ENCODE data around the gene FADS2. TPM values are rescaled to one million over a fixed set of nuclear protein-coding genes. Genes with fewer than 3 reads are reported as not detected.

FADS2 gene
- total and polyA plus RNA-seq, 2 experiments from 2014 or later, result 317 to 356 TPM

- Histone ChIP-seq H4K20me1 (ENCODE audit: insufficient read depth, poor library complexity, severe bottlenecking) (no peaks in the 10 kb centered on the region), H3K27ac (no peak overlapping the region), H3K27me3 (no peaks in the 10 kb centered on the region), H3K79me2 (no peaks in the 10 kb centered on the region), H2AFZ (no peak overlapping the region), H3K4me2 (no peak overlapping the region), H3K4me3 (no peak overlapping the region), H3K9me3 (ENCODE audit: low read depth) (no peaks in the 10 kb centered on the region), H3K4me1 (ENCODE audit: insufficient read depth) (no peaks in the 10 kb centered on the region), H3K9me2 (replicated peaks; ENCODE audit: insufficient read depth) (no peaks in the 10 kb centered on the region), H3K36me3 (replicated peaks; ENCODE audit: insufficient read depth, low read depth) (no peaks in the 10 kb centered on the region)
- no peak for DNase-seq (ENCODE audit: low spot score)
- no peak for TF ChIP-seq EZH2phosphoT487 (IDR thresholded peaks at IDR 0.05; ENCODE audit: low read depth, severe bottlenecking, unreplicated experiment)
- TF ChIP-seq CTCF (IDR thresholded peaks at IDR 0.05; ENCODE audit: poor library complexity), result no peak
- TF ChIP-seq EZH2 (IDR thresholded peaks at IDR 0.05; ENCODE audit: borderline replicate concordance), result no peak
- WGBS (ENCODE audit: low lambda C conversion rate, missing lambda C conversion rate), result 83% methylated on average over 13 of the region's 13 CpGs
Measured at GRCh38 chr11:61853698-61854169, 25.6 kb downstream of the FADS2 start.

GRCh38 chr11:61854206-61854895 is 26.3 kb downstream of the FADS2 start:
- H3K9me2 ChIP-seq (replicated peaks; ENCODE audit: insufficient read depth), result no peaks in the 10 kb centered on the region
- H3K27ac ChIP-seq, result no peak overlapping the region
- no peak overlapping the region for H3K4me2 ChIP-seq
- H2AFZ ChIP-seq, result no peak overlapping the region
- no peaks in the 10 kb centered on the region for H3K36me3 ChIP-seq (replicated peaks; ENCODE audit: insufficient read depth, low read depth)
- no peaks in the 10 kb centered on the region for H3K79me2 ChIP-seq
- no peaks in the 10 kb centered on the region for H4K20me1 ChIP-seq (ENCODE audit: insufficient read depth, poor library complexity, severe bottlenecking)
- TF ChIP-seq EZH2phosphoT487 (IDR thresholded peaks at IDR 0.05; ENCODE audit: low read depth, severe bottlenecking, unreplicated experiment) (no peak), EZH2 (IDR thresholded peaks at IDR 0.05; ENCODE audit: borderline replicate concordance) (no peak), CTCF (IDR thresholded peaks at IDR 0.05; ENCODE audit: poor library complexity) (no peak)
- no peaks in the 10 kb centered on the region for H3K4me1 ChIP-seq (ENCODE audit: insufficient read depth)
- DNase-seq (ENCODE audit: low spot score), result no peak
- H3K27me3 ChIP-seq, result no peaks in the 10 kb centered on the region
- no peaks in the 10 kb centered on the region for H3K9me3 ChIP-seq (ENCODE audit: low read depth)
- WGBS (ENCODE audit: low lambda C conversion rate, missing lambda C conversion rate), result 95% methylated on average over 17 of the region's 17 CpGs
- no peak overlapping the region for H3K4me3 ChIP-seq

GRCh38 chr11:61854966-61855714 is 27.0 kb downstream of the FADS2 start:
- no peak for DNase-seq (ENCODE audit: low spot score)
- Histone ChIP-seq H3K4me1 (ENCODE audit: insufficient read depth) (no peaks in the 10 kb centered on the region), H3K27me3 (no peaks in the 10 kb centered on the region), H3K9me2 (replicated peaks; ENCODE audit: insufficient read depth) (no peaks in the 10 kb centered on the region), H3K4me3 (no peak overlapping the region), H3K4me2 (no peak overlapping the region), H3K9me3 (ENCODE audit: low read depth) (no peaks in the 10 kb centered on the region), H3K79me2 (no peaks in the 10 kb centered on the region), H4K20me1 (ENCODE audit: insufficient read depth, poor library complexity, severe bottlenecking) (no peaks in the 10 kb centered on the region), H3K27ac (no peak overlapping the region), H2AFZ (no peak overlapping the region), H3K36me3 (replicated peaks; ENCODE audit: insufficient read depth, low read depth) (no peaks in the 10 kb centered on the region)
- 94% methylated on average over 14 of the region's 14 CpGs for WGBS (ENCODE audit: low lambda C conversion rate, missing lambda C conversion rate)
- TF ChIP-seq CTCF (IDR thresholded peaks at IDR 0.05; ENCODE audit: poor library complexity) (no peak), EZH2 (IDR thresholded peaks at IDR 0.05; ENCODE audit: borderline replicate concordance) (no peak), EZH2phosphoT487 (IDR thresholded peaks at IDR 0.05; ENCODE audit: low read depth, severe bottlenecking, unreplicated experiment) (no peak)
